Measurements from ENCODE around the gene EXT2.

EXT2 gene

DNA sequence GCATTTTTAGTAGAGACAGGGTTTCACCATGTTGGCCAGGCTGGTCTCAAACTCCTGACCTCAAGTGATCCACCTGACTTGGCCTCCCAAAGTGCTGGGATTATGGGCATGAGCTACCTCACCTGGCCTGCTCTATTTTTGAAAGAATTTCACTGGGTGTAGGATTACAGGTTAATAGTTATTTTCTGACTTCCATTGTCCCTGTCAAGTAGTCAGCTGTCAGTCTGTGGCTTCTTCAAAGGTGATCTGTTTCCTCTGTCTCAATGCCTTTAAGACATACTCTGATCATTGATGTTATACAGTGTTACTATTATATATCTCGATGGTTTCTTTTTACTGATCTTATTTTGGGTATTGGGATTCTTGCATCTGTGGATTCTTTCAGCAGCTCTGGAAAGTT, 10.1 kb upstream of the EXT2 start:
- Histone ChIP-seq H3K27me3 (ENCODE audit: control insufficient read depth in 1 of 2, insufficient read depth in 2 of 2, low read length in 2 of 2) (no peaks in the 10 kb centered on the region), H3K4me1 (ENCODE audit: control insufficient read depth, insufficient read depth, low read length) (no peaks in the 10 kb centered on the region), H3K27ac (ENCODE audit: low read length) (no peak overlapping the region), H3K36me3 (ENCODE audit: control insufficient read depth in 2 of 2, insufficient read depth in 2 of 2, low read length in 2 of 2) (peaks cover 5 to 7% of the 10 kb centered on the region in 2 donors), H3K4me3 (ENCODE audit: low read length in 2 of 2) (no peak overlapping the region), H3K9ac (ENCODE audit: low read length in 2 of 2) (no peak overlapping the region), H3K9me3 (ENCODE audit: control insufficient read depth in 2 of 2, low read length in 2 of 2) (no peaks in the 10 kb centered on the region)

- Histone ChIP-seq H3K4me3 (ENCODE audit: low read length in 2 of 2) (no peak overlapping the region), H3K27me3 (ENCODE audit: control insufficient read depth in 1 of 2, insufficient read depth in 2 of 2, low read length in 2 of 2) (no peaks in the 10 kb centered on the region), H3K9ac (ENCODE audit: low read length in 2 of 2) (no peak overlapping the region), H3K9me3 (ENCODE audit: control insufficient read depth in 2 of 2, low read length in 2 of 2) (no peaks in the 10 kb centered on the region), H3K36me3 (ENCODE audit: control insufficient read depth in 2 of 2, insufficient read depth in 2 of 2, low read length in 2 of 2) (peaks cover 0 to 2% of the 10 kb centered on the region in 2 donors), H3K4me1 (ENCODE audit: control insufficient read depth, insufficient read depth, low read length) (no peaks in the 10 kb centered on the region), H3K27ac (ENCODE audit: low read length) (no peak overlapping the region)
Measured at GRCh38 chr11:44088377-44088776, 7.1 kb upstream of the EXT2 start.

DNA sequence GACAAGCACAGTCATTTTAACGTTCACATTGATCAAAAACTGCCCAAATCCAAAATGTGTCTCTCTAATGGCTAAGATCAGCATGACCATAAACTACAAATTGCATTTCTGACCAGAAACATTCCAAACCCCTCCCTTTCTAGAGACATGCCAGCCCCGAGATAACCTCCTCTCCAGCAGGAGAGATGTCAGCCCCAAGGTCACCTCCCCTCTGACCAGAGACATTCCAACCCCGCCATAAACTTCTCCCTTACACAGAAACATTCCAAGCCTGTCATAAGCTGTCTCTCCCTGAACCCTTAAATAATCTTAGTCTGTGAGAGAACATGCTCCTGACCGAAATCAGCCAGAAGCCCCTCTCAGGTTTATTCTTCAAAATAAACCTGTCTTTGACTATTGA, 6.6 kb upstream of the EXT2 start:
- H3K27me3 ChIP-seq (ENCODE audit: control insufficient read depth in 1 of 2, insufficient read depth in 2 of 2, low read length in 2 of 2), result no peaks in the 10 kb centered on the region
- H3K4me1 ChIP-seq (ENCODE audit: control insufficient read depth, insufficient read depth, low read length), result no peaks in the 10 kb centered on the region
- H3K27ac ChIP-seq (ENCODE audit: low read length), result no peak overlapping the region
- H3K9me3 ChIP-seq (ENCODE audit: control insufficient read depth in 2 of 2, low read length in 2 of 2), result no peaks in the 10 kb centered on the region
- no peak overlapping the region for H3K4me3 ChIP-seq (ENCODE audit: low read length in 2 of 2)
- no peak overlapping the region for H3K9ac ChIP-seq (ENCODE audit: low read length in 2 of 2)
- peaks cover 0 to 2% of the 10 kb centered on the region in 2 donors for H3K36me3 ChIP-seq (ENCODE audit: control insufficient read depth in 2 of 2, insufficient read depth in 2 of 2, low read length in 2 of 2)

DNA sequence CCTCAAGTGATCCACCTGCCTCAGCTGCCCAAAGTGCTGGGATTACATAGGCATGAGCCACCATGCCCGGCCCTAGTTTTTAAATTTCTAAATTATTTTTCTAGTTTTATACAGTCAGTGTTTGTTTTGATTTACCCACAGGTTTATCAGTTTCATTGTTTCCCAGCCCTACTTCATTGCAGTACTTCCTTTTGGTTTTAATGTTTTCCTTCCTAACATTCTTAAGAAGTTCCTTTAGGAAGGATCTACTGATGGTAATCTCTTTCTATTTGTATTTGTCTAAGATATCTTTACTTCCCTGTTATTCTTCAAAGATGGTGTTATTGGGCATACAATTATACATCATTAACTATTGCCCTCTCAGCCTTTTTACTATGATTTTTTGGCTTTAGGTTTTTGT, 4.9 kb upstream of the EXT2 start:
- Histone ChIP-seq H3K36me3 (ENCODE audit: control insufficient read depth in 2 of 2, insufficient read depth in 2 of 2, low read length in 2 of 2) (peaks cover 0 to 2% of the 10 kb centered on the region in 2 donors), H3K9ac (ENCODE audit: low read length in 2 of 2) (no peak overlapping the region), H3K27ac (ENCODE audit: low read length) (no peak overlapping the region), H3K9me3 (ENCODE audit: control insufficient read depth in 2 of 2, low read length in 2 of 2) (no peaks in the 10 kb centered on the region), H3K27me3 (ENCODE audit: control insufficient read depth in 1 of 2, insufficient read depth in 2 of 2, low read length in 2 of 2) (no peaks in the 10 kb centered on the region), H3K4me1 (ENCODE audit: control insufficient read depth, insufficient read depth, low read length) (peaks cover 4% of the 10 kb centered on the region), H3K4me3 (ENCODE audit: low read length in 2 of 2) (no peak overlapping the region)

DNA sequence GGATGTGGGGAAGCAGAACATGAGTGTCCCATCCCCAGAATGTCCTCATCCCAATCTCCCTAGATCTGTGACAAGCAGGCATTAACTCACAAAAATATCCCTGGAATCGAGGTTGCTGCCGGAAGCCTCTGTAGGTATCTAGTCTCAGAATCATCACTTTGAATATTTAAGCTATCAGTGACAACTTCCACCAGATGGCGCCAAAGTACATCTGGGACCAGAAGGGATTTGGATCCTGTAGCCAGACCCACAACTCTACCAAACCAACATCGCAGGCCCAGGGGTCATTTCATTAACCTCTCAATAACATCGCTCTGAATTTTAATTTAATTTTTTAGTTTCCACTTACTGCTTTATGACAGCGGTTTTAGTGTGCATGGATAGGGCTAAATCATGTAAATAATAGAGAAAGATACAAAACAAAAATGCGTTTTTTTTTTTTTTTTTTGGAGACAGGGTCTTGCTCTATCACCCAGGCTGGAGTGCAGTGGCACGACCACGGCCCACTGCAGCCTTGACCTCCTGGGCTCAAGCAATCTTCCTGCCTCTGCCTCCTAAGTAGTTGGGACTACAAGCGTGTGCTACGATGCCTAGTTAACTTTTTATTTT, 1.1 kb upstream of the EXT2 start:
- H3K9me3 ChIP-seq (ENCODE audit: control insufficient read depth in 2 of 2, low read length in 2 of 2), result no peaks in the 10 kb centered on the region
- no peaks in the 10 kb centered on the region for H3K27me3 ChIP-seq (ENCODE audit: control insufficient read depth in 1 of 2, insufficient read depth in 2 of 2, low read length in 2 of 2)
- H3K9ac ChIP-seq (ENCODE audit: low read length in 2 of 2), result no peak overlapping the region
- H3K4me1 ChIP-seq (ENCODE audit: control insufficient read depth, insufficient read depth, low read length), result peaks cover 7% of the 10 kb centered on the region
- H3K36me3 ChIP-seq (ENCODE audit: control insufficient read depth in 2 of 2, insufficient read depth in 2 of 2, low read length in 2 of 2), result no peaks in the 10 kb centered on the region
- no peak overlapping the region for H3K27ac ChIP-seq (ENCODE audit: low read length)
- H3K4me3 ChIP-seq (ENCODE audit: low read length in 2 of 2), result no peak overlapping the region

DNA sequence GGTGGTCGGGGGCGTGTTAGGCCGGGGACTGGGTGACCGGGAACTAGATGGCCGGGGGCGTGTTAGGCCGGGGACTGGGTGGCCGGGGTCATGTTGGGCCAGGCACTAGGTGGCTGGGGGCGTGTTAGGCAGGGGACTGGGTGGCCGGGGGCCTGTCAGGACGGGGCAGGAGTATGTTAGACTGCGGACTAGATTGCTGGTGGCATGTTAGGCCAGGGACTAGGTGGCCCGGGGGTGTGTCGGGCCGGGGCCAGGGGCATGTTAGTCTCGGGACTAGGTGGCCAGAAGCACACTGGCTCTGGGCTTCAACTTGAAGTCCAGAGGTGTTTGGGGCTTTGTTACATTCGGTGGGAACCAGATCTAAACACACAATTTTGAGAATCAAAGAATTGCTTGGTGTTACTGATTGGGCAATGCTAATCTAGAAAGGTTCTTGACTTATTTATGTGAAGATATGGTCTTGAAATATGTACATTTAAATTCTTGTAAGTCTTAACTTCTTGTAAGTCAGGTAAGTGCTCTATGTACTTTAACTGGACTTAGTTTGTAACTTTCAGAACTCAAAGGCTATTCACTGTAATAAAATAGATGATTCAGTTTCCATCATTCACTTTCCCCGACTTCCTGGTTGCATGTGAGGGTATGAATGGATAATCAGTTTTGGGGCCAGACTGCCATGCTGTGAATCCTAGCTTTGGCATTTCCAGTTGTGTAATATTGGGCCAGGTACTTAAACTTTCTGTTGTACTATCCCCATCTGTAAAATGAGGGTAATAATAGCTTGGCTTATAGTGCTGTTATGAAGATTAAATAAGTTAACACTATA, 1.1 kb downstream of the EXT2 start:
- Histone ChIP-seq H3K4me3 (ENCODE audit: low read length in 2 of 2) (peak overlapping the region; percentile 67 to 86), H3K27me3 (ENCODE audit: control insufficient read depth in 1 of 2, insufficient read depth in 2 of 2, low read length in 2 of 2) (no peaks in the 10 kb centered on the region), H3K27ac (ENCODE audit: low read length) (no peak overlapping the region), H3K9ac (ENCODE audit: low read length in 2 of 2) (peak overlapping the region; percentile 86), H3K36me3 (ENCODE audit: control insufficient read depth in 2 of 2, insufficient read depth in 2 of 2, low read length in 2 of 2) (peaks cover 0 to 2% of the 10 kb centered on the region in 2 donors), H3K9me3 (ENCODE audit: control insufficient read depth in 2 of 2, low read length in 2 of 2) (no peaks in the 10 kb centered on the region), H3K4me1 (ENCODE audit: control insufficient read depth, insufficient read depth, low read length) (peaks cover 9% of the 10 kb centered on the region)

DNA sequence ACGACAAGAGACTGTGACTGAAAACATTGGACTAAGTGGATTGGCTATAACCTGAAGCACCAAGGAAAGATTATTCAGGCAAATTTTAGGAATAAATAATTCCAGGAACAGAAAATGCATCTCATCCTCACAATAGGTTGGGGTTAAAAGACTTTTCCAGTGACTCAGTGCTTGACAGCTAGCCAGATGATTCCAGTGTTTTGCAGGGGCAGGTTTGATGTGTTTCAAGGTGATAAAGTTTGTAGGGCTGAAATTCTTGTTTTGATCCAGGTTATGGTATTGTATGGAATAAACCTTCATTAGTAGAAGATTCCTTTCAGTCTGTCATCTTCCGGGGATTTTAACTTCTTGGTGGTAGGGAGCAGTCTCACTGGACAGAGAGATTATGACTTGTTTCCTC, 2.3 kb downstream of the EXT2 start:
- no peaks in the 10 kb centered on the region for H3K27me3 ChIP-seq (ENCODE audit: control insufficient read depth in 1 of 2, insufficient read depth in 2 of 2, low read length in 2 of 2)
- H3K4me1 ChIP-seq (ENCODE audit: control insufficient read depth, insufficient read depth, low read length), result peaks cover 9% of the 10 kb centered on the region
- no peaks in the 10 kb centered on the region for H3K9me3 ChIP-seq (ENCODE audit: control insufficient read depth in 2 of 2, low read length in 2 of 2)
- H3K27ac ChIP-seq (ENCODE audit: low read length), result no peak overlapping the region
- no peak overlapping the region for H3K9ac ChIP-seq (ENCODE audit: low read length in 2 of 2)
- H3K4me3 ChIP-seq (ENCODE audit: low read length in 2 of 2), result no peak overlapping the region
- H3K36me3 ChIP-seq (ENCODE audit: control insufficient read depth in 2 of 2, insufficient read depth in 2 of 2, low read length in 2 of 2), result peaks cover 0 to 2% of the 10 kb centered on the region in 2 donors

DNA sequence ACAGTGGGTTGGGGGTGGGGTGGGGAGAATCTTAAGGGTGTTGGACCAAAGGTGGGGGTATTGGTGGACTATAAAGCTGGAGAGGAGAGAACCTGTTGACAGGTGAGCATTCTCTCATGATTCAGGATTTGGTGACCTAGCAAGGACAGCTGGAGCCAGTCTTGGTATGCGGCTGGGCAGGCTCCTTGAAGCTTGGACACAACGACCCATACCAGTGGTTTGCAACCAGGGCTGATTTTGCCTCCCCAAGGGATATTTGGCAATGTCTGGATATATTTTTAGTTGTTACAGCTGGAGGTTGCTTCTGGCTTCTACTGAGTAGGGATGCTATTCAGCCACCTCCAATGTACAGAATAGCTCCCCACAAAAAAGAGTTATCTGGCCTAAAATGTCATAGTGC, 5.6 kb downstream of the EXT2 start:
- no peak overlapping the region for H3K27ac ChIP-seq (ENCODE audit: low read length)
- no peaks in the 10 kb centered on the region for H3K9me3 ChIP-seq (ENCODE audit: control insufficient read depth in 2 of 2, low read length in 2 of 2)
- H3K27me3 ChIP-seq (ENCODE audit: control insufficient read depth in 1 of 2, insufficient read depth in 2 of 2, low read length in 2 of 2), result no peaks in the 10 kb centered on the region
- H3K9ac ChIP-seq (ENCODE audit: low read length in 2 of 2), result no peak overlapping the region
- peaks cover 6% of the 10 kb centered on the region for H3K4me1 ChIP-seq (ENCODE audit: control insufficient read depth, insufficient read depth, low read length)
- no peak overlapping the region for H3K4me3 ChIP-seq (ENCODE audit: low read length in 2 of 2)
- peaks cover 0 to 2% of the 10 kb centered on the region in 2 donors for H3K36me3 ChIP-seq (ENCODE audit: control insufficient read depth in 2 of 2, insufficient read depth in 2 of 2, low read length in 2 of 2)

GRCh38 chr11:44104481-44105294, 9.2 kb downstream of the EXT2 start:
- H3K27me3 ChIP-seq (ENCODE audit: control insufficient read depth in 1 of 2, insufficient read depth in 2 of 2, low read length in 2 of 2), result no peaks in the 10 kb centered on the region
- no peaks in the 10 kb centered on the region for H3K9me3 ChIP-seq (ENCODE audit: control insufficient read depth in 2 of 2, low read length in 2 of 2)
- no peak overlapping the region for H3K9ac ChIP-seq (ENCODE audit: low read length in 2 of 2)
- H3K27ac ChIP-seq (ENCODE audit: low read length), result no peak overlapping the region
- H3K4me1 ChIP-seq (ENCODE audit: control insufficient read depth, insufficient read depth, low read length), result peaks cover 2% of the 10 kb centered on the region
- peaks cover 16 to 18% of the 10 kb centered on the region in 2 donors for H3K36me3 ChIP-seq (ENCODE audit: control insufficient read depth in 2 of 2, insufficient read depth in 2 of 2, low read length in 2 of 2)
- H3K4me3 ChIP-seq (ENCODE audit: low read length in 2 of 2), result no peak overlapping the region

GRCh38 chr11:44108260-44108659, 12.8 kb downstream of the EXT2 start:
- Histone ChIP-seq H3K4me3 (ENCODE audit: low read length in 2 of 2) (no peak overlapping the region), H3K27me3 (ENCODE audit: control insufficient read depth in 1 of 2, insufficient read depth in 2 of 2, low read length in 2 of 2) (no peaks in the 10 kb centered on the region), H3K36me3 (ENCODE audit: control insufficient read depth in 2 of 2, insufficient read depth in 2 of 2, low read length in 2 of 2) (peaks cover 16 to 19% of the 10 kb centered on the region in 2 donors), H3K9me3 (ENCODE audit: control insufficient read depth in 2 of 2, low read length in 2 of 2) (no peaks in the 10 kb centered on the region), H3K9ac (ENCODE audit: low read length in 2 of 2) (no peak overlapping the region), H3K27ac (ENCODE audit: low read length) (no peak overlapping the region), H3K4me1 (ENCODE audit: control insufficient read depth, insufficient read depth, low read length) (peaks cover 11% of the 10 kb centered on the region)

Data from stomach smooth muscle (tissue), 2 donors.